GM19467 (cell line): ENCODE data around the gene PTPRN2.

Source experiments
- ATAC-seq: cut with Tn5 transposase; IDR thresholded peaks from one replicate; pipeline ENCODE4 v1.9.1; 2021; ENCODE audit warnings: mild to moderate bottlenecking, moderate library complexity; ENCODE audit not compliant: unreplicated experiment

The PTPRN2 gene

DNA sequence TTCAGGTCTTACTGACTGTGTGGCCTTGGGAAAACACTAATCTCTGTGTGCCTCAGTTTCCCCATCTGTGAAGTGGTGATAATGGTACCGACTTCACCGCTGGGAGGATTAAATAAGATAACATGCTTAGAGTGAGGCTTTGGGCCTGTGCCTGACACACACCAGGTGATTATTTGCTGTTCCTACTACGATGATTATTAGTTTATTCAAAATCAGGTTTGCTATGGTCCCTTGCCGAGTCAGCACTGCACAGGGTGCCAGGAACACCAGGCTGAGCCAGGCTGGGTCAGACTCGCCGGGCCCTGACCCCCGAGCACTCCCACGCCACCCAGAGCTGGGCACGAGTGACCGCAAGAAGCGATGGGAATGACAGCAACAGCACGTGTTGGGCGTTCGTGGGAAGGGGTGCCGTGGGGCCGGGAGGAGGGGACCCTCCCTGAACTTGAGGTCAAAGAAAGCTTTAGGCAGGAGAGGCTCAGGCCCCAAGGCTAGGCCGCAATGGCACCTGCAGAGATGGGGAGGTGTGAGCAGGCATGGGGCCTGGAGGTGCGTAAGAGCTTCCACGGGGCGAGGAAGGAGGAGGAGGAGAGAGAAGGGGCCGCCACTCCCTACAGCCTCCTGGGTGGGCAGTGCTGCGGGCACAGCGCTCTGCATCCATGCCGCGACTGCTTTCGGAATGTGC, 925.4 kb downstream of the PTPRN2 start:
- no peak for ATAC-seq

DNA sequence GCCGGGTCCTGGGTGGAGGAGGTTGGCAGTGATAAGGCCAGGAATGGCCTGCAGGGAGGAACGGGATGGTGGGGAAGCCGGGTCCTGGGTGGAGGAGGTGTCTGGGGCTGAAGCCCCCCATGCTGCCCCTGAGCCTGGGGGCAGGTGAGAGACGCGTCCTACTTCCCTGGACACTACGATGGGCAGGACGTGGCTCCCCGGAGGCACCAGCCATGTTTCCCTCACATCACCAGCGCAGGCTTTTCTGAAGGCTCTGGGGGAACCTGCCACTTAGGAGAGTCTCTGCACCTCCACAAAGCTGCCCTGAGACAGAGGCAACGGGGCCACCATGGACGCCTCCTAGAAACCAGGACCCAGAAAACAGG, 926.0 kb downstream of the PTPRN2 start:
- no peak for ATAC-seq

DNA sequence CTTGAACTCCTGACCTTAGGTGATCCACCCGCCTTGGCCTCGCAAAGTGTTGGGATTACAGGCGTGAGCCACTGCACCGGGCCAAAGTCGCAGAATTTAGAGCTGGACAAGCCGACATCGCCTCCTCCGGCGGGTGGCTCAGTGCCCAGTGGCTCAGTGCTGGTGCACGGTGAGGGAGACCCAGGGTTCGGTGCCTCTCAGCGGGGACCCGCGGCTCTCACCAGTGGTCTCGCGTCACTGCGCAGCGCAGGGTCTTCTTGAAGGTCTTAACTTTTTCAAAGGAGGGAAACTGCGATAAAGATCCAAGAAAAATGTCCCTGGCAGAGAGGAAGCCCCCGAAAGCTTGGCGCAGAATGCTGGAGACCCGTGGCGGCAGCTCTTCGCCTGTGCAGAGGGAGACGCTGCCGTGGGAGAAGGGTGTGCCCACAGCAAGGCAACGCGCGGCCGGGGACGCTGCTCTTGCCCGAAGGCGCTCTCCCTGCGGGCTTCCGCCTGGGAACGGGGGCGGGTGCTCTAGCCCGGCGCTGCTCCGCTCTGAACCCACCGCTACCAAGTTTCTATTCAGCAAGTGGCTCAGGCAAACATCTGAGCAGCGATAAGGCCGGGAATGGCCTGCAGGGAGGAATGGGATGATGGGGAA, 926.5 kb downstream of the PTPRN2 start:
- ATAC-seq = no peak

DNA sequence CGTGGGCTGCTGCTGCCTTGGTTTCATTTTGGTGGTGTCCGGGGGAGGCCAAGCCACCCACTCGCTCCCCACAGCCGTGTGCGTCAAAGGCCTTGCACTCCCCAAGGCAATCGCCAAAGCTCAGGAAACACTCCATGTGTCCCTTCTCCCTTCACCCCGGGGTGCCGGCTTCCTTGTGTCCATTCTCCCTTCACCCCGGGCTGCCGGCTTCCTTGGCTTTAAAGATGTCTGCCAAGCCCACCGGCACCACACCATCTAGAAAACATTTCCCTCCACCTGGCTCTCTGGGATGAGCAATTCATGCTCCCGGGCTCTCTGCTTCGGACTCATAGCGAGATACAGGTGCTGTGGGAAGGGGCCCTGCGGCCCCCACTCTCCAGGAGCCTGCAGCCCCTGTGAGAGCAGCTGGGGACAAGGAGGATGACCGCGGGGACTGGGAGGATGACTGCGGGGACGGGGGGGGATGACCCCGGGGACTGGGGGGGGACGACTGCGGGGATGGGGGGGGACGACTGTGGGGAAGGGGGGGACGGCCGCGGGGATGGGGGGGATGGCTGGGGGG, 928.7 kb downstream of the PTPRN2 start:
- ATAC-seq = no peak

DNA sequence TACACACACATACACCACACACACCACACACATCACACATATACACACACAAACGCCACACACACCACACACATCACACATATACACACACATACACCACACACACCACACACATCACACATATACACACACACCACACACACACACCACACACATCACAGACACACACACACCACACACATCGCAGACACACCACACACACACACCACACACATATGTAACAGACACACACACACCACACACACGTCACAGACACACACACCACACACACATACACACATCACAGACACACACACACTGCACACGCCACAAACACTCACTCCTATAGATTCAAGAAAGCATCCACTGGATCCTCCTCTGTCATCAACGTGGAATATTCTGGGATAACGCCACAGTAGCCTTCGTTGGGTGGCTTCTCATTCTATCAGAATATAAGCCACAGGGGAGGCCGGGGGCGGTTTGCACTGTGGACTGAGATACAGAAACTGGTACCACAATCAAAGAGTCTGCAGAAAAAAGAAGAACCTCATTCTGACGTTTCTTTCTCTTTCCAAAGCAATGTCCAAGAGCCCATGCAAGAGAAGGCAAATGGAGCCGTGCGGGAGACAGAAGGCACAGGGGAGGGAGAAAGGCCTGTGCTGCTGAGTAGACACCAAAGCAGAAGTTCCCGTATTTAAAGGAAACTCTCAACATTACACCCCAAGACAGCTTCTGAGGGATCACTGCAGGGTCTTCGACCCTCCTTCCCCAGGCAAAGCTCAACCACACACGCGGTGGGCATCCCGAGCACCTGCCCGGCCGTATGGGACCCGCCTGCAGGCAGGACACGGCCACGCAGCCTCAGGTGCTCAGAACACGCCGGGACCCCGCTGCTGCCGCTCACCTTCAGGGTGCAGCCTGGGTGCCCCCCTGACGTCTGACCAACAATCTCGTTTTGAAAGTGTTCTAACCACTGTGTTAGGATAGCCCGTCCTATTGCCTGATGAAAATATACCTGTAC, 929.6 kb downstream of the PTPRN2 start:
- no peak for ATAC-seq

DNA sequence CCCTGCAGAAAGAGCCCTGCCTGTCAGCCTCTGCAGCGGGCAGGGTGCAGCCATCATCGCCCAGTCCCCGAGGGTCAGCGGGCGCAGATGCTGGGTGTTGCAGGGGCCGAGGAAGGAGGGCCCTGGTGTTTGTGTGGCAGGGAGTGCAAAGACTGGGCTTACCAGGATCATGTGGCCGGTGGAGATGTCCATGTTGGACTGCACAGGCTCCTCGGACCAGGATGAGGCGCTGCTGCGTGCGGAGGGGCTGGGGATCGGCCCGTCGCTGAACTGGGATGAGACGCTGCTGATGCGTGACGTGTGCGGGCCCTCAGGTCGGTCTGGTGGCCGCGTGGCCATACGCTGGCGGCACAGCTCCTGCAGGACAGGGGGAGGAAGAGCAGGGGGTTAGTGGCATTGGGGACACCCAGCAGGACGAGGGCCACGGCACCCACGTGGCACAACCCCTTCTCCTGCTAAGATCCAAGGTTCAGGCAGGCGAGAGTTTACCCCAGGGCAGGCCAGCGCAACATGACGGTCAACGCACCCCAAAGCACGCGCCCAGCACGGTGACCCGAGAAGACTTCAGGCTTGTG, 931.3 kb downstream of the PTPRN2 start:
- ATAC-seq = no peak

DNA sequence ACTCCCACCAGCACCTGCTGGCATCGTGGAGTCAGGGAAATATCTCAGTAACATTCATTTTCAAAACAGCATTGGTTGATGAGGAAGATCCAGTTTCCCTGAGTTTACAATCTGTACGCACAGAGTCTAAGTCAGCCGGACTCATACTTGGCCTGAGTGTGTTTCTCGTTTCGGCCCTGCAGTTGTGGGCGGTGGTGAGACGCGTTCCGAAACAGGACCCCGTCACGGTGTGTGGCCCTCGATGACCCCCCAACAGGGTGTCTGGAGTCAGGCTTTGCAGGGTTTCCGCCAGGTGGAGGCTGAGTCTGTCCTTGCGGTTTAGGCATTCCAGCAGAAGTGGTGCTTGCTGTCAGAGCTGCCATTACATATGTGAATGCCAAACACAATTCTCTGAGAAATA, 933.3 kb downstream of the PTPRN2 start:
- no peak for ATAC-seq

DNA sequence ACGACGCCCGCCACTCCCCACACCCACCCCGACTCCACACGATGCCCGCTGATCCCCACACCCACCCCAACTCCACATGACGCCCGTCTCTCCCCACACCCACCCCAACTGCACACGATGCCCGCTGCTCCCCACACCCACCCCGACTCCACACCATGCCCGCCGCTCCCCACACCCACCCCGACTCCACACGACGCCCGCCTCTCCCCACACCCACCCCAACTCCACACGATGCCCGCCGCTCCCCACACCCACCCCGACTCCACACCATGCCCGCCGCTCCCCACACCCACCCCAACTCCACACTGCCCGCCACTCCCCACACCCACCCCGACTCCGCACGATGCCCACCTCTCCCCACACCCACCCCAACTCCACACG, 933.8 kb downstream of the PTPRN2 start:
- ATAC-seq = no peak

DNA sequence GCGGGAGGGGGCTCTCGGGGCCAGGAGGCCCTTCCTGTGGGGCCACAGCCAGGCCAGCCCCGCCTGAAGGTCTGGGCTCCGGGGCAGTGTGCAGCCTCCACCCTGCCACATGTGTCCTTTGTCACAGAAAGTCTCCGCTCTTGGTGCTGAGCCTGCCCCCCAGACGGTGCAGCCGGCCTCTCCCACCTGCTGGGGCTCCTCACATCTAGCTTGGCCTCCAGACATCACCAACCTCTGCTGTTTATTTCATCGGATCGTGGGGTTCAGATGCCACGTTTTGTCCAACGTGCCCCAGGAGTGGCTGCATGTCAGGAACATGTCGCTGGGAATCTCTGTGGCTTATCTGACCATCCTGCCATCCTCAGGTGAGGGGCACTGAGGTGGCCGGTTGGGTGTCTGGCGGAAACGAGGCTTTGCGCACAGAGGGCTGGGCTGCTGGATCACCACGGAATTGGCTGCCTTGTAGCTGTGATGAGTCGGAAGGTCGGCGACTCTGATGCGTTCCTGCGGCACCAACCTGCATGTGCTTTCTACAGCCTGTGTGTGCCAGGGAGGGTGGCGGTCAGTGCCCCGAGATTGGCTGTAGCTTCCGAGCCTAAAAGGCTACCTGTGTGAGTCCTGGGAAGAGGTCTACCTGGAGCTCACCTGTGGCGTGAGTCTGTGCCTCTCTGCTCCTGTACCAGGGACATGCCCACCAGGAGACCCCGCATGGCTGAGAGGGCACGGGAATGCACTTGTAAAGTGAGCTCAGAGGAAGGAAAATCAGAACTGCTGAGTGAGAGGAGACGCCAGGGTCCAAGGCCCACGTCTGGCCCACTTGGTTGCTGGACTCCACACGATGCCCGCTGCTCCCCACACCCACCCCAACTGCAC, 934.4 kb downstream of the PTPRN2 start:
- ATAC-seq = no peak

DNA sequence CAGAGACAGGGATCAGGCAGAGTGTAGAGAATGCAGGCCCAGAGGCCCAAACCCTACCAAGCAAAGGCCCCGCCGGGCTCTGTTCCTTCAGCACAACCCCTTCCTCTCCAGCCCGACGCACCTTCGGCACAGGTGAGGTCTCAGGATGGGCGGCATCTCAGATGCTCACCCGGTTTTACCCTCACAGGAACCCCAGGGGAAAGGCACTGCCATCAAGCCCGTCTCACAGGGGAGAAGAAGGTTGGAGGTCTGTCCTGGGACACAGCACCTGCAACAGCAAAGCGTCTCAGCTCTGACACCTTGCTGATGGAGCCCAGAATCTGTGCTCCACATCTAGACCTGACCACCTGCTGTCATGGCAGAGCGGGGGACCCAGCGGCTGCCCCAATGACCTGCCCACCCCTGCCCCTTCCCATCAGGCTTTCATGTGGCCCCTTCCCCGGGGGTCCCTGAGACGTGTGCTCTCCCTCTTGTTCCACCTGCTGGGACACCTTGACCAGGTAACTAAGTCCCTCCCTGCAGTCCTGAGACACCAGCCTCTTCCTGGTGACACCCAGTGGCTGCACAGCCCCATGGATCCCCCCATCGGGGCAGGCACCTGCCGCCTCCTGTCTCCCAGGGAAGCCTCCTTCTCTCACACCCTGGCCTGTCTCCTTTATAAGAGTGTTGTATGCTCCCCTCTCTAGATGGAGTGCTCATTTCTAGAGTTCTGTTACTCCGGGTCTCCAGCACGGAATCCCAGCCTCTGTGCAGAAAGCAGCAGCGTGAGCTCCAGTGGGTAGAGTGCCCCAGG, 935.3 kb downstream of the PTPRN2 start:
- no peak for ATAC-seq

DNA sequence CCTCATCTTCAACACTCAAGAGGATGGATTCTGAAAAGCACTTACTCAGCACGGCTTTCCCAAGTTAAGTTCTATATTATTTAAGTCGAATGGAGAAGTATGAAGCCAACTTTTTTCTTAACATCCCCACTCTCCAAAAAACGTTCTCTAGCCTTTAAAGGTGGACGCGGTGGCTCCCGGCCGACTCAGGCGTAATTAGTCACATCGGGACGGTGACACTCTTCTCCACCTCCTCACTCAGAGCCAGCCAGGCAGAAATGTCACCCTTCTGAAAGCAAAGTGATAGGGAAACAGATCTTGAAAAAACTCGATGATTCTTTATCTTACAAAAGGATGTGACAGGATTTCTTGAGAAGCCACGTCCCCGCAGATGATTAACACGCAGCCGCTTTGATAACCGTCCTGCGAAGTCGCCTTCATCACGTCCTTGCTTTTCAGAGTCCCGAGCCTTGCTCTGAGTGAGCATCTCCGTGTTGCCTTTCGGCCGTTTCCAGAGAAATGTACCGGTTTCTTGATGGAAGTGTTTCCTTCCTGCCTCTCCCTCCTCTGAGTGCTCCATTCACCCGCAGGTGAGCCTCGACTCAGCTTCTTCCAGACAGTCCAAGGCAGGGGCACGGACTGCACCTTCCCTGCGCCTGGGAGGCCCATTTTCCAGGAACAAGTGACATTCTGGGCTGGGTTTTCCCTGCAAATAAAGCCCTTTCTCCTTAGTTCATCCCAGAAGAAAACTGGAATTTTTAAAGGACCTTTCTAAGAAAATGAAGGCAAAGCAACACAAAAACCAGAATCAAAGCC, 936.1 kb downstream of the PTPRN2 start:
- ATAC-seq = no peak

DNA sequence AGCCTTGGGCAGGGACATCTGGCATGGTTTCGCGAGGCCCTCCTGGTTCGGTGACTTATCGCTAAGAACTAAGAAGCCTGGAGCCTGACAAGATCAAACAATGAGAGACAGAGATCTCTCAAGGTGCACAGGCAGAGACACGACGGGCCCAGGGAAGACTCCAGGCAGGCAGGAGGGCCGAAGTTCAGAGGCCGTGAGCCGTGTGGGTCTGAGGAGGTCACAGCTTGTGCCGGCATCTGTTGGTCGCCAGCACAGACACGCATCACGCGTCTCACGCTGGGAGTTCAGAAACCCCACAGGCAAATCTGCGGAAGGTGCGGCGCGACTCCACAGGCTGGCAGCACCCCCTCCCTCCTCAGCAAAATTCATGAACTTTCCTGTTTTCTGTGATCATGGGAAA, 936.8 kb downstream of the PTPRN2 start:
- no peak for ATAC-seq

DNA sequence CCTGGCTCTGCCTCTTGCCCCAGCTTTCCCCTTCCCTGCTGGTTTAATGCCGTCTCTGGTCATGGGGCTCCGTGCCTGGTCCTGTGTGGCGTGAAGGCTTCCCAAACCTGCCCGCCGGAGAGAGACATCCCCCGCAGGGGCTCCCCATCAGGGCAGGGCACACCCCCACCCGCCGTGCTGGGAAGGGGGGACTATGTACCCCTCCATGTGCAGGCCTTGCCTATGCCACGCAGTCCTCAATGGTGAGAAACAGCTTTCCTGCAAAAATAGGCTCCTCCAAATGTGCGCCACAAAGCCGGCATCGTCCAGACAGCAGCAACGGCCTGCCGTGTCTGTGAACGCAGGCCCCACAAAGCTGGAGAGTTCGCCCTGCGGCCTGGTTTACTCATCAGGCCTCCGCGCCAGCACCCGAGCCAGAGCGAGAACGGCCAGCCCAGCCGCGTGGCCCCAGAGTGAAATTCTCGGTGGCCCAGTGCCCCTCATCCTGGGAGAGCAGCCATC, 937.4 kb downstream of the PTPRN2 start:
- no peak for ATAC-seq

DNA sequence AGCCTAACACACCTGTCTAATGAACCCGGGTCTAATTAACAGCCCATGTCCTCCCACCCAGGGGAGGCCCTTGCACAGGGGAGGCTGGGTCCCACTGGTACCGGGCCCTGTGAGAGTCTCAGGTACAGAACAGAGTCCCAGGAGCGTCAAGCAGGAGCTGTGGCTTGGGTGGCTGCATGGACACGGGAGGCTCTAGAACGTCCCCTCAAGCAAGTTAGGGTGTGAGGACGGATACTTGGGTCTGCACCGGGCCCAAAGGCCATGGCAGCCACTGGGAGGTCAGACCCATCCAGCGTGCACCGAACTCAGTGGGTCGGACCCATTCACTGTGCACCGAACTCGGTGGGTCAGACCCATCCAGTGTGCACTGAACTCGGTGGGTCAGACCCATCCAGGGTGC, 941.1 kb downstream of the PTPRN2 start:
- ATAC-seq = no peak

DNA sequence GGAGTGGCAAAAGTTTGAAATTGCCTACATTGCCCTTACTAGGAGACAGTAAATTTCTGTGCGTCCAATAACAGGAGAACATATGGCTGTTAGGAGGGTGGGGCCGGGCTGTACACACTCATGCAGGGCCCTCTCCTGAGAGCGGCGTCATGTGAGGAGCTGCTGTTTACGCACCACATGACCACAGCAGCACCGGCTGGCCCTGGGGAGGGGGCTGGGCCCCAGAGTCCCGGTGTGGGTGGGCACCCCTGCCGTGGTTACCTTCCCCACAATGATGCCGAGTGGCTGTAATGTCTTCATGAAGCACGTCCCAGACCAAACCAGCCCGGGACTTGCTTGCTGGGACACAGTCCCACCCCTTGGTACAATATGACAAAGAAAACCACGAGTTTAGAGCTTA, 942.1 kb downstream of the PTPRN2 start:
- no peak for ATAC-seq

DNA sequence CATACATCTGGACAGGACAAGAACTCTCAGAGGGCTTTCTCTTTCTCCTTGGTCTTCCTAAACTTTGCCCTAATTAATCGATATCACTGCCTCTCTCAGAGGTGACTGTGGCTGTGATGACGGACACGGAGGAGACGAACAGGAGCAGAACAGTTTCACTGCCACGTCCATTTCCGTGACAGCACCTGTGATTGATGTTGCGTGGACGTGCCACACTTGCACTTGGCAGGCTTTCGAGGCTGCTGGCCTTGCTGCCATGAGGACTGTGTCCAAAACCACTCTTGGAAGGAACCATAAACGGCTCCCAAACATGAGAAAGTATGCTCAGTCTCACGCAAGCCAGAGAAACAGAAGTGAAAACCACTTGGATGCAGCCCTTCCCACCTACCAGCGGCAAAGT, 942.7 kb downstream of the PTPRN2 start:
- no peak for ATAC-seq

DNA sequence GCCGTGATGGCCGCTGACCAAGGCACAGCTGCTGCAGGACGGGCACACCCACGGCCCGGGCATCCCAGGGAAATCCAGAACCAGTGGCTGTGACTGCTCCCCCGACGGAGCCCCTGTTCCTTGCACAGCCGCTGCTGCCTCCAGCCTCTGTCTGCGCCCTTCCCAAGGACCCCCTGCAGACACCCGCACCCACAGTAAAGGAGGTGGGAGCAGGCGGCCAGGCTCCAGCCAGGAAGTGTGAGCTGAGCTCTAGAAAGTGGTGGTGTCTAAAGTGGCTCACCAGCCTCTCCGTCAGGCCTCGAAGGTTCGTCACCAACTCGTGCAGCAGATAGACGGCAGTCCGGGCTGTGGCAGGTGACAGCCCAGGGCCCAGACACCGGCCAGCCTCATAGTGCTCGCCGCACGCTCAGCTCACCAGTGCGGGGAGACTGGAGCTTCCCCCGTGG, 944.1 kb downstream of the PTPRN2 start:
- no peak for ATAC-seq

DNA sequence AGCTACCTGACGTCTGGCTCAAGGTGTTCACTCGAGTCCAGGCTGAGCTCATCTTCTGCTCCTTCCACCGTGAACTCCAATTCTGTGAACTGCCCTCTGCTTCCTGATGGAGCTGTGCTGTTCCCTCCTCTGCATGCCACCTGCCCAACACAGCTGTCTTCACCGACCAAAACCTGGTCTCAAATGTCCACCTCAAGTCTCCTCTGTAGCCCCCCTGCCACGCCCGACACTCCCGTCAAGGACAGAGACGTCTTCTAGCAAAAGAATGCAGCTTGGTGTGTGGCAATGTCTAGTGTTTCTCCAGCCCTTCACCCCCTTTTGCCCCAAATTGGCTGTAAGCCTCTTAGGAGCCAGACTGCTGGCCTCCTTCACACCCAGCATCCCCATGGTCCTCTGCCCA, 945.8 kb downstream of the PTPRN2 start:
- no peak for ATAC-seq
